ENCODE data around the gene ERC2.

- TF ChIP-seq CTCF (IDR thresholded peaks at IDR 0.05; ENCODE audit: low read depth, low read length) (no peak), POLR2A (IDR thresholded peaks at IDR 0.05; ENCODE audit: extremely low read depth, insufficient read length) (no peak)
Measured at GRCh38 chr3:56469141-56469540, 874 bp upstream of the ERC2 start.

All from NB4 (cell line).